ENCODE results near the gene CHAF1A.

DNA sequence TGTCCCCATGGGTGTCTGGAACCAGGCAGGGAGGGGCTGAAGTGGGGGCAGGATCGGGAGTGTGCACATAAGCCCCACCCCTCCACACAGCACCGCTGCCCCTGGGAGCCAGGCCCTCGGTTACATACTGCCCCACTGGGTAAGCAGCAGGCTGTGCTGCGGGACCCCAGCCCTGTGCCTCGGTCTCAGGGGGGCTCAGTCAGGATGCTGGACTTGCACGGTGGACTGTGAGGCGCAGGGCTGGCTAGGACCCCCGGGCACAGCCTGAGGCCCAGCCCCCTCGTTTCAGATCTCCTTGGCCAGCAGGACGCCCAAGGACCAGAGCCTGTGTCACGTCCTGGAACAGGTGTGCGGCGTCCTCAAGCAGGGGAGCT is 42.8 kb upstream of the CHAF1A start:
- TF ChIP-seq POLR2AphosphoS5 (IDR thresholded peaks at IDR 0.05), result no peak
- TF ChIP-seq POLR2A (IDR thresholded peaks at IDR 0.05), result no peak
- TF ChIP-seq, protein P1, sequence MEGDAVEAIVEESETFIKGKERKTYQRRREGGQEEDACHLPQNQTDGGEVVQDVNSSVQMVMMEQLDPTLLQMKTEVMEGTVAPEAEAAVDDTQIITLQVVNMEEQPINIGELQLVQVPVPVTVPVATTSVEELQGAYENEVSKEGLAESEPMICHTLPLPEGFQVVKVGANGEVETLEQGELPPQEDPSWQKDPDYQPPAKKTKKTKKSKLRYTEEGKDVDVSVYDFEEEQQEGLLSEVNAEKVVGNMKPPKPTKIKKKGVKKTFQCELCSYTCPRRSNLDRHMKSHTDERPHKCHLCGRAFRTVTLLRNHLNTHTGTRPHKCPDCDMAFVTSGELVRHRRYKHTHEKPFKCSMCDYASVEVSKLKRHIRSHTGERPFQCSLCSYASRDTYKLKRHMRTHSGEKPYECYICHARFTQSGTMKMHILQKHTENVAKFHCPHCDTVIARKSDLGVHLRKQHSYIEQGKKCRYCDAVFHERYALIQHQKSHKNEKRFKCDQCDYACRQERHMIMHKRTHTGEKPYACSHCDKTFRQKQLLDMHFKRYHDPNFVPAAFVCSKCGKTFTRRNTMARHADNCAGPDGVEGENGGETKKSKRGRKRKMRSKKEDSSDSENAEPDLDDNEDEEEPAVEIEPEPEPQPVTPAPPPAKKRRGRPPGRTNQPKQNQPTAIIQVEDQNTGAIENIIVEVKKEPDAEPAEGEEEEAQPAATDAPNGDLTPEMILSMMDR (IDR thresholded peaks at IDR 0.05), result no peak

All from breast epithelium (tissue), 3 donors.